Activated gamma-delta T cell (primary cell): ENCODE data around the gene LDB1.
A peak's percentile ranks its signal among the peaks of the same experiment; 100 is the strongest.

Source experiments
- DNase-seq: peaks from one replicate; lab custom pipeline; 2025; lab: John Stamatoyannopoulos, UW

Gene LDB1

DNA sequence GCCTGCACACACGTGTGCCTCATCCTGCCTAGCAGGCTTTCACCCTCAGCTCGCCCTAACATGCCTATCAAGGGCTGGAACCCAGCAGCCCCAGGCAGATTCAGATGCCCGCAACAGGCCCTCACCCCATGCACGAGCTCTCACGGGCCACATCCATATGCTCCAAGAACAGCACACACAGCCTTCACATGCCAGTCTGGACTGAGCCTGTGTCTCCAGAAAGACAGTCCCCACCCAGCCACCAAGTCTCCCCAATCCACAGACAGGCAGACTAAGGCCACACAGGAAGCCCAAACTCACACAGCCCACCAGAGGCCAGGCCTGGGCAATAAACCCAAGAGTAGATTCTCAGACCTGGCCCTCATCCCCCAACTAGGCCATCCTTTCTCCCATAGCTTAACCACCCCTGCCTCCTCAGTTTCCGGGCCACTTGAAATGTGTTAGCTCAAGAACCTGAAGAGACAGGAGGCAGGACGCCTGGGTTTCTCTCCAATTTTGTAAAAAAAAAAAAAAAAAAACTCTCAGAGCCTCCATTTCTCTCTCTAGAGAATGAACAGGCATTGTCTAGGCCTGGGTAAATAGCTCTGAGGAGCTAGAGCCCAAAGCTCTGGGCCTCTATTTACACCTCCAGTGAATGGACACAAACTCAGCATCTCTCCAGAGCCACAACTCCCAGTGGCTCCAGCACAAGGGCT, 6.8 kb downstream of the LDB1 start:
- DNase-seq = no peak

DNA sequence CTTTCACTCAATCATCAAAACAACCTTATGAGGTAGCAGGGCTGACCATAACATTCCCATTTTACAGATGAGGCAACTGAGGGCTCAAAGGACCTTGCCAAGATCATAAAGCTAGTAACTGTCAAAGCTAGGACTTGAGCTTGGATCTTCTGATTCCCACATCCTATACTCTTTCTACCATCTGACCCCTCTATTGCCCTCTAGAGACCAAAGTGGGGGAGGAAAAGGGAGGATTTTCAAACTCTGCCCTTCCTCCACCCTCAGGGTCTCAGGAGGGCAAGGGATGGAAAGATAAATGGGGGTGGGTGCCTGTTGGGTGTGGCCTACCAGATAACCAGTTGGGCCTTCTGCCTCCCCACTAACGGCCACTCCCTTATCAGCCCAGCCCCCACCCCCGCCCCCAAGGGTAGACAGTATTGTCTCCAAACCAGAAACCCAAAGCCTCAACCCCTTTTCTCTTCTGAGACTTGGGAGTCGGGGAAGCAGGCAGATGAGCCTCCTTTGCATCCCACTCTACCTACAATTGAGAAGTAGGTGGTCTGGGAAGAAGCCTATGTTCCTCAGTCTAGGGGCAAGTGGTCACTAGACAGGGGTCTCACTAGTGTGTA, 7.9 kb downstream of the LDB1 start:
- DNase-seq = no peak

DNA sequence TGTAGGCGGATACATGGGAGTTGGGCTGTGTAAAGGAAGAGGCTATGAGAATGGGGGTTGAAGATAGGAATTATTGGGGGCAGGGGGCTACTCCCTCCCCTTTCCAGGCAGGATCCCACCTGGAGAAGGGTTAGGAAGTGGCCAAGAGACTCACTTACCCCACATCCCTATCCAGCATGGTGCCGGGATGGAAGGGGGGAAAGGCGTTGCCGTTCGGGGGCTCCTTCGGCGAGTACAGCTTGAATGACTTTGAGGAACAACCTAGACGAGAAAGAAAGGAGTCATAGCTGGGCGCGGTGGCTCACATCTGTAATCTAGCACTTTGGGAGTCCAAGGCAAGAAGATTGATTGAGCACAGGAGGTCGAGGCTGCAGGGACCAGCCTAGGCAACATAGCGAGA, 8.9 kb downstream of the LDB1 start:
- DNase-seq = no peak

DNA sequence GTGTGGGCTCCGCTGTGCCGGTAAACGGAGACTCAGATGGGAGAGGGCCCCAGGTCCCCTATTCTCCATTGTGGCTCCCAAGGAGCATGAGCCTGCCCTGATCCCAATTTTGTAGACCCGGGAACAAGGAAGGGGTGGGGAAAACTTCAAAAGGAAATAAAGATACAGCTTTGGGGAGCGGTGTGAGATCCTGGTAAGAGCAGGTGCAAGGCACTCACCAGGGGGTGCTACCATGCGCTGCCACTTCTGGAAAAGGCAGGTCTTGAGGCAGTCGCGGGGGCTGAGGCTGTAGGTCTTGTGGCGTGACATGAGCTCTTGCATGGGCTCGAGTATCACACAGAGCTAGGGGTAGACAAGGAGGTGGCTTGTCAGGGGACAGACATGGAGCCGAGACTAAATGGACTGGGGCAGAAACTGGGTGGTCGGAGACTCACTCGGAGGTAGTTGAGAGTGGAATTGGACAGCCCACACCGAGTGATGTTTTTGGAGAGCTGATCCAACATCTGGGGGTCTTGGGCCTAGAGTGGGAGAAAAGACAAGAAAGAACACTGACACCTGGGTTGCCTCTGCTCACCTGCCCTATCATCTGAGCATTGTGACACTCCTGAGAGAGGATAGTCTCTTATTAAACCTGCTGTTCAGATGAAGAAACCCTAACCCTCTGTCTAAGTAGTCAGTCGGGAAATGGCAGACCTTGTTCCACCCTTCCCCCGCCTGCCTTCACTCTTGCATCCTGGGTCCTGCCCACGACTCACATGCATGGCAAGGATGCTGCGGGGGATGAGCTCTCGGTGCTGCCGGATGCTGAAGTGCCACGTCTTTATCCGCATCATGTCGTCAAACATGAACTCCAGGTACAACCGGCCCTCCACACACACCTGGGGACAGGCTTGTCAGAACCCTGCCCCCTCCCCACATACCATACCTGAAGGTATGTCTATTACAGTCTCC, 10.7 kb downstream of the LDB1 start:
- no peak for DNase-seq

DNA sequence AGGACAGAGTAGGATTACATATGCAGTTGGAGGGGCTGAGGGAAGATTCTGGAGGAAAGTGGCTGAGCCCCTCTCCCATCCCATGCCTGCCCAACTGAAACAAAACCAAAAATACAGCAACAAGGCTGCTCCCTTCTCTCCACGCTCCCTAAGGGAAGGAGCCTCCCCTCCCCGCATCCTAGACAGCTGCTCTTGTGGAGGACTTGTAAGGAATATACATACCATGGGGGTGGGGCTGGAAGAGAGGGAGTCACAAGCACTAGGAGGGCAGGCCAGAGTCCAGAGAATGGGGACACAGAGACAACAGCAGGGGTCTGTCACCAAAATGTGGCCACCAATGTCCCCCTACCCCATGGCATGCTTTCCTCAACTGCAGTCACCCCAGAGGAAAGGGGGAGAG, 13.2 kb downstream of the LDB1 start:
- DNase-seq = no peak

DNA sequence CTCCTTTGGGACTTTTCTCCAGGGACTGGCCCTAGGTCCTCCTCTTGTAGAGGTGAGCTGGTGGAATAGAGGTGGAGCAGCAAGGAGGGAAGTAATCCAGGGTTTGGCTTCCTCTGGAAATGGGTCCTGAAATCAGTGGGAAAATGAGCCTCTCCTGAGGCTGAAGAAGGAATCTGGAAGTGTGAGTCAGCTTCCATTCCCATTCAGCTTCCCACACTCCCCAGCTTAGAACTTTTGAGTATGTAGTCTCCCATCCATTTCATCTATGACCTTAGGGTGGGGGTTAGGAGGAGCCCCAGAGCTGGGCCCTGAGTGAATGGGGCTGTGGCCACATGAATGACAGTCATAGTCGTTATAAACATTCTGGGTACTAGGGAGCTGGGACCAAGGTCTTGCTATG, 17.7 kb downstream of the LDB1 start:
- DNase-seq = no peak

DNA sequence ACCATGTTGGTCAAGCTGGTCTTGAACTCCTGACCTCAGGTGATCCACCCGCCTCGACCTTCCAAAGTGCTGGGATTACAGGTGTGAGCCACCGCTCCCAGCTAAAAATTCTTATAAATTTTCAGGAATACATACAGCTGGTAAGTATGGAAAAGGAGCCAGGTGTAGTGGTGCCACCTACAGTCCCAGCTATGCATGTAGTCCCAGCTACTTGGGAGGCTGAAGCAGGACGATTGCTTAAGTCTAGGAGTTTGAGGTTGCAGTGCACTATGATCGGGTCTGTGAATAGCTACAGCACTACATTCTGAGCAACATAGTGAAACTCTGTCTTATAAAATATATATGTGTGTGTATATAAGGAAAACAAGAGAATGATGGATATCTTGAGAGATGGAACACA, 19.0 kb downstream of the LDB1 start:
- no peak for DNase-seq

DNA sequence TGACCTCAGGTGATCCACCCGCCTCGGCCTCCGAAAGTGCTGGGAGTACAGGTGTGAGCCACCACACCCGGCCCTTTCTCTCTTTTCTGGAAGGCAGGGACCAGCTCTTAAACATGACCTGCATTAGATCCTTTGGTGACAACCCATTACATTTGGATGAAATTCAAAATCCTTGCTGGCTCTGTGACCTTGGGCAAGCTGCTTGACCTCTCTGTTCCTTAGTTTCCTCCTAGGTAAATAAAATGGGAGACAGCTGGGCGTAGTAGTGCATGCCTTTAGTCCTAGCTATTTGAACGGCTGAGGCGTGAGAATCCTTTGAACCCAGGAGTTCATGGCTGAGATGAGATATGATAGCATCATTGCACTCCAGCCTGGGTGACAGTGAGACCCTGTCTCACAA, 23.7 kb downstream of the LDB1 start:
- DNase-seq = no peak

DNA sequence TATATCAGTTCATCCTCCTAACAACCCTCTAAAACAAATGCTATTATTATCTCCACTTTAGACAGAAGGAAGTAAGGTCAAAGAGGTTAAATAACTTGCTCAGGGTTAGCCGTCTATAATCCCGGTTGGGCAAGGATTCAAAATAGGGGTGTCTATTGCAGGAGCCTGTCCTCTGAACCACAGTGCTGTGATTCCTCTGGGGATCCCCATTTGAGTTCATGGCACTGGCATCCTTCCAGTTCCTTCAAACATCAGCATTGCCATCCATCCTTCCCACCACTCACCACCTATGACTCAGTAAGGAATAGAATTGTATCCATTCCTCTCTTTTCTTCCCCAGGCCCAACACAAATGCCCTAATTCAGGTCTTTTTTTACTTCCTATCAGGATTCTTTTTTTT, 29.4 kb downstream of the LDB1 start:
- no peak for DNase-seq

DNA sequence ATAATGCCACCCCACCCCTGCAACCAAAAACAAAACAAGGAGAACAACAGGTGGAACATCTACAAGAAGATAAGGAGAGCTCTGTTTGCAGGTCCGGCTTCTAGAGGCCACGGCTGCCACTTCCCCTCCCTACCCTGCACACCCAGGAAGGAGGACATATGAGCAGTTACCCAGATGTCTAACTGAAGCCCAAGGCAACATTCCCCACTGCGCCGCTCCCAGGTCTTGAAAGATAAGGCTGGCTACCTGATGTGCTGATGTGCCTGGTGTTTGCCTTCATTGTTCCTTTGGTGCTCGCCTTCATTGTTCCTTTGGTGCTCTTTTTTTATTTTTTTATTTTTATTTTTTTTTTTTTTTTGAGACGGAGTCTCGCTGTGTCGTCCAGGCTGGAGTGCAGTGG, 34.0 kb downstream of the LDB1 start:
- no peak for DNase-seq

DNA sequence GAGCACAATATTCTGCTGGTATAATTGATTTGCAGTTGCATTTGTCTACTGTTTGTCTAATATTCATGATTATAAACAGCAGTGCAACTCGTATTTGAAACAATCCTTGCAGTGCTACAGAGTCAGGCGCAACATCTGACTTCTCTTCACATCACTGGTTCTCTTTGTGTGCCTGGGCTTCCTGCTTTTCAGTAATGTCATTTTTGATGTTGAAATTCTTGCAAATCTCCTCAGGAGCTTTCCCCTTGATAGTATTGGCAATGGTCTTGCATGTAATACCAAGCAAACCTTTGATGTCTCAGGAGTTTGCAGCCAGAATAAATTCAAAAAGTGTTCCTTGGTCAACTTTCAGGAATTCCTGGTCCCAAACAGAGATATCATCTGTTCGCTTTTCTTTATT, 34.8 kb downstream of the LDB1 start:
- no peak for DNase-seq

DNA sequence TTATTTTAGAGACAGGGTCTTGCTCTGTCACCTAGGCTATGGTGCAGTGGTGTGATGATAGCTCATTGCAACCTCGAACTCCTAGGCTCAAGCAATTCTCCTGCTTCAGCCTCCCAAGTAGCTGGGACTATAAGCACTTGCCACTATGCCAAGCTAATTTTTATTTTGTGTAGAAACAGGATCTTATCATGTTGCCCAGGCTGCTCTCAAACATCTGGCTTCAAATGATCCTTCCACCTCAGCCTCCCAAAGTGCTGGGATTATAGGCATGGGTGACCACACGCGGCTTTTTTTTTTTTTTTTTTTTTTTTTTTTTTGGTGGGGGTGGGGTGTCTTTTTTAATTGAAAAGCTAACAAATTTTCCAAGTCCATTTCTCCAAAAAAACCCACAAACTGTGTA, 36.6 kb downstream of the LDB1 start:
- DNase-seq = no peak

DNA sequence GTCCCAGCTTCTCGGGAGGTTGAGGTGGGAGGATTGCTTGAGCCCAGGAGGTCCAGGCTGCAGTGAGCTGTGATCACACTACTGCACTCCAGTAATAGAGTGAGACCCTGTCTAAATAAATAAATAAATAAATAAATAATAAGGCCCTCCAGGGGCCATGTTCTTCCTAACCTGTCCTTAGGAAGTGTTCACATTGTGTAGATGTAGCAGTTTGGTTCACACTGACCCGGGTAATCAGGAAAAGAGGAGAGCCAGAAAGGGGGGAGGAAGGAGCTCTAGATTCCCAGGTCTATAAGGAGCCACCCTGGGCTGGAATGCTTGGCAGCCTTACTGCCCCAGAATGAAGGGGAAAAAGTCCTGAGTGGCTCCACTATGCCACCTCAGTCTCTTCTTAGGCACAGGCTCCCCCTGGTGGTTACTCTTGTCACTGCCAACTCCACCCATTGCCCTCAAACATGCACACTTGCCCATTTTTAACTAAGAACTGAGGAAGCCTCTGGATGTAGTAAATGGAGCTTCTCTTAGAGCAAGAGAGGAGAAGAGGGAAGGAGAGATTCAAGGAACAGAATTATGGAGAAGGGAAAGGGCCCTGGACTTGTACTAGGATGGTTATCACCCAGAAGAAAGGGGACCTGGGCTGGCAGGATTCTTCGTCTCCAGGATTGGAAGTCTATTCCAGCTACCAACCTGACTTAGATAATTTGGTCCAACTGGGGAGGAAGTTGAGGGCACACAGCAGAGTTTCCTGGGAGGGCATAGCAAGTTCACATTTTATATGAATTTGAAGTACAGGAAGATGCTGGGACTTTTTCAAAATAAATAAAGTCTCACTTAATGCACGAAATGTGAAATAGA, 47.3 kb downstream of the LDB1 start:
- DNase-seq = no peak

DNA sequence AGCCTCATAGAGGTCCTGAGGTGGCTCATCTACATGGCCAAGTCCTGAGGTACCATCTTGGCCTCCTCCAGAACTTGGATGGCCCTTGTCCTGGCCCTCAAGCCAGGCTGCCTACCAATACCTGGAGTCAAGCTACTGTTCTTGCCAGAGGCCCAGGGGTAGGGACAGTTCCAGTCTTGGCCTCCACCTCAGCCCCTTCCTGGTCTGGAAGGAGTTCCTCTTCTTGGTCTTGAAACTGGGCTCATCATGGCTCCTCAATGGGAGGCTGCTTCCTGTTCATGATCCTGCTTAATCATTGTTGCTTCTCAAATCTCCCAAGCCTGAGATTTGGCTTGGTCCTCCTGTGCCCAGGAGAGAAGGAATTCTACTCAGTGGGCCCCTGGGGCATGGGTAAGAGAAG, 51.1 kb downstream of the LDB1 start:
- DNase-seq = no peak

DNA sequence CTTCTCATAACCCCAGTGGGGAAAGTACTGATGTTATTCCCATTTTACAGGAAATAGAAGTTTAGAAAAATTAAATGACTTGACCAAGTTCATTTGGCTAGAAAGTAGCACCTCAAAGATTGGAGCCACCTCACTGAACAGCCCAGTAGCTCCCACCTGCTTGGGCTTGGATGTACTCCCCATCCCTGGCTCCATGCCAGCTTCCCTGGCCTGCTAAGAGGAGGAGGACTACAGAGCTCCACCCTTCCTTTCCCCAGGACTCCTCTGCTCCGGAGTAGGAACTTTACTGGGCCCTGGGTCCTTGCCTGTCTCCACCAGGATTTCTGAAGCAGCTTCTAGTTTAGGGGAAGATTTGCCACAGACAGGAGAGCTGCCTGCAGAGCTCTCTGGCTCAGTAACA, 52.0 kb downstream of the LDB1 start:
- no peak for DNase-seq

DNA sequence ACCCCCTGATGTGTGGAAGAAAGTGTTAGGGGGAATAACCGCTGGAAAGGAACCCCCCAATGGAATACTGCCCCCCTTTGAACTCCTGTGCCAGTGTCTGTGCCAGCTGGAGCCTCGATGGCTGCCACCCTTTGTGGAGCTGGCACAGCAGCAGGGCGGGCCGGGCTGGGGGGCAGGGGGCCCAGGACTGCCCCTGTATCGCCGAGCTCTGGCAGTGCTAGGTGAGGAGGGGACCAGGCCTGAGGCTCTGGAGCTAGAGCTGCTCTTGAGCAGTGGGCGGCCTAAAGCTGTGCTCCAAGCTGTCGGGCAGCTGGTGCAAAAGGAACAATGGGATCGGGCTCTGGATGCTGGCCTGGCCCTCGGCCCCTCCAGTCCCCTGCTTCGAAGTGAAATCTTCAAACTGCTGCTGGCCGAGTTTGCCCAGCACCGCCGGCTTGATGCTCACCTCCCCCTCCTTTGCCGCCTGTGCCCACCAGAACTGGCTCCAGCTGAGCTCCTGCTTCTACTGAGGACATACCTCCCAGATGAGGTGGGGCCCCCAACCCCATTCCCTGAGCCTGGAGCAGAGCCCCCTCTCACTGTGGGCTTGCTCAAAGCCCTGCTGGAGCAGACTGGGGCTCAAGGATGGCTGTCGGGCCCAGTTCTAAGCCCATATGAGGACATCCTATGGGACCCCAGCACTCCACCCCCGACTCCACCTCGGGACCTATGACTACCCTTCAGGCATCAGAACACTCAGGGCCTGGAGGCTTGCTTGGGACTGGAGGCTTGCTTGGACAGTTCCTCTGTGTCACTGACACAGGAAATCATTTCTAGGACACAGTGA, 52.9 kb downstream of the LDB1 start:
- no peak for DNase-seq

DNA sequence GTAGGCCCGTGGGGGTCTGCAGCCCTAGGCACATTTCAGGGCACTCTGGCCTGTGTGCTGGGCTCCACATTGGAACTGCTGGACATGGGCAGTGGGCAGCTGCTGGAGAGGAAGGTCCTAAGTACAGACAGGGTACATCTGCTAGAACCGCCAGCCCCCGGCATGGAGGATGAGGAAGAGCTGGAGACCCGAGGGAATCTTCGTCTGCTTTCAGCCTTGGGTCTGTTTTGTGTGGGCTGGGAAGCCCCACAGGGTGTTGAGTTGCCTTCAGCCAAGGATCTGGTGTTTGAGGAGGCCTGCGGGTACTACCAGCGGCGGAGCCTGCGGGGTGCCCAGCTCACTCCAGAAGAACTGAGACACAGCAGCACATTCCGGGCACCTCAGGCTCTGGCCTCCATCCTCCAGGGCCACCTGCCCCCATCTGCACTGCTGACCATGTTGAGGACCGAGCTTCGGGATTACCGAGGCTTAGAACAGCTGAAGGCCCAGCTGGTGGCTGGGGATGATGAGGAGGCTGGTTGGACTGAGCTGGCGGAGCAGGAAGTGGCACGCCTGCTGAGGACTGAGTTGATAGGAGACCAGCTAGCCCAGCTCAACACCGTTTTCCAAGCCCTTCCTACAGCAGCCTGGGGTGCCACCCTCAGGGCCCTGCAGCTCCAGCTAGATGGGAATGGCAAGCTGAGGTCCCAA, 53.6 kb downstream of the LDB1 start:
- no peak for DNase-seq

DNA sequence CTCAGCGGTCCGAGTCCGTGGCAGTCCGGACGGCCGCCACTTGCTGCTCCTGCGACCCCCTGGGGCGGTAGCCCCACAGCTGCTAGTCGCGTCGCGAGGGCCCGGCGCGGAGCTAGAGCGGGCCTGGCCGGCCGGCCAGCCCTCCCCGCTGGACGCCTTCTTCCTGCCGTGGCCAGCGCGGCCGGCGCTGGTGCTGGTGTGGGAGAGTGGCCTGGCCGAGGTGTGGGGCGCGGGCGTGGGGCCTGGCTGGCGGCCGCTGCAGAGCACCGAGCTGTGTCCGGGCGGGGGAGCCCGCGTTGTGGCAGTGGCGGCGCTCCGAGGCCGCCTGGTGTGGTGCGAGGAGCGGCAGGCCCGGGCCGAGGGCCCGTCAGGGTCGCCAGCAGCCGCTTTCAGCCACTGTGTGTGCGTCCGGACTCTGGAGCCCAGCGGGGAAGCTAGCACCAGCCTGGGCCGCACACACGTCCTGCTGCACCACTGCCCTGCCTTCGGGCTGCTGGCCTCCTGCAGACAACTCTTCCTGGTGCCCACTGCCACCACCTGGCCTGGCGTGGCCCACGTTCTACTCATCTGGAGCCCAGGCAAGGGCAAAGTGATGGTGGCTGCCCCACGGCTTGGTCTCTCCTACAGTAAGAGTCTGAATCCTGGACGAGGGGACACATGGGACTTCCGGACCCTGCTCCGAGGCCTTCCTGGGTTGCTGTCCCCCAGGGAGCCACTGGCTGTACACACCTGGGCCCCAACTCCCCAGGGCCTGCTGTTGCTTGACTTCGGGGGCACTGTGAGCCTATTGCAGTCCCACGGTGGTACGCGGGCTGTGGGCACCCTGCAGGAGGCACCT, 54.4 kb downstream of the LDB1 start:
- DNase-seq = no peak

DNA sequence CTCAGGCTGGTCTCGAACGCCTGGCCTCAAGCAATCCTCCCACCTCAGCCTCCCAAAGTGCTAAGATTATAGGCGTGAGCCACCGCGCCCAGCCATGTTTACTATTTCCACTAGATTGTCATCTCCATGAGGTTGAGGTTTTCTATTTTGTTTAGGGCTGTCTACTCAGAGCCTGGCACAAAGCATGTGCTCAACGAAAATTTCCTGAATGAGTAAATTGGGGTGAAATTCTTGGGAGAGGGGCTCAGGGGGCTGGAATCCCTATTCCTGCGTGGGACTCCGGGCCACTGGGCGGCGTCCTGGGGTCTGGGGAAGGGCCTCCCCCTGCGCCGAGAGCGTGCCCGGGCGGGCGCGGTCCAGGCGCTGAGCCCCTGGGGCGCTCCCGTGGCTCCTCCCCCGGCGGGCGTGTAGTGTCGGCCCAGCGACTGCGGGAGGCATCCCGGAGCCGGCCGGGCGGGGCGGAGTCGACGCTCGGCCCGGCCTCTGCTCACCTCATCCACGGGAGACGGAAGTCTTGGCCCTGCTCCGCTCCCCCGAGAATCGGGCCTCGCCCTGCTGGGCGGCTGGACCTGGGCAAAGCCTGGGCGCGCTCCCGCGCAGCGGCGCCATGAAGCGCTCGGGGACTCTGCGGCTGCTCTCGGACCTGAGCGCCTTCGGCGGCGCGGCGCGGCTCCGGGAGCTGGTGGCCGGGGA, 55.2 kb downstream of the LDB1 start, which contains the start of gene HPS6:
Gene HPS6, plus strand, starts transcription at position 482 of the 693 bp plus-strand sequence. Its CDS starts 126 bp downstream, at position 608.
- peak; percentile 81 for DNase-seq
